Mucosa of rectum (tissue), 2 donors: ENCODE measurements around the gene NUP210.

ENCODE experiments used
- H3K27ac ChIP-seq, 2 donors: one replicate each; pipeline ENCODE4 v1.7.0; 2013; ENCODE audit warnings: inconsistent platforms in 2 of 2, low read depth in 2 of 2, low read length in 2 of 2
- H3K27me3 ChIP-seq, 2 donors: one replicate each; pipeline ENCODE4 v1.7.0; 2013; ENCODE audit warnings: low read length in 2 of 2; ENCODE audit not compliant: control insufficient read depth in 2 of 2, insufficient read depth in 2 of 2
- H3K36me3 ChIP-seq, 2 donors: one replicate each; pipeline ENCODE4 v1.7.0; 2013; ENCODE audit warnings: low read length in 2 of 2; ENCODE audit not compliant: control insufficient read depth in 2 of 2, insufficient read depth in 2 of 2
- H3K4me1 ChIP-seq, 2 donors: one replicate each; pipeline ENCODE4 v1.7.0; 2013; ENCODE audit warnings: low read length in 2 of 2, mild to moderate bottlenecking in 1 of 2; ENCODE audit not compliant: control insufficient read depth in 2 of 2, insufficient read depth in 2 of 2
- H3K4me3 ChIP-seq, 2 donors: one replicate each; pipeline ENCODE4 v1.7.0; 2013; ENCODE audit warnings: low read length in 2 of 2
- H3K9ac ChIP-seq, 2 donors: one replicate each; pipeline ENCODE4 v1.7.0; 2013; ENCODE audit warnings: low read length in 2 of 2, low read depth in 1 of 2, mild to moderate bottlenecking in 1 of 2
- H3K9me3 ChIP-seq, 2 donors: one replicate each; pipeline ENCODE4 v1.7.0; 2013; ENCODE audit warnings: low read length in 2 of 2; ENCODE audit not compliant: control insufficient read depth in 2 of 2
- donor health status: healthy.
- donor health status: Normal muscosa, but diverticular disease.

Gene NUP210

GRCh38 chr3:13420045-13420830 is at the start of gene NUP210:
NUP210 (minus strand) TSS chr3:13420322; CDS start chr3:13420226, 96 bp downstream.
- Histone ChIP-seq H3K9me3 (no peaks in the 10 kb centered on the region), H3K4me3 (peak within 1 kb of the TSS; percentile 63 to 74), H3K36me3 (no peaks in the 10 kb centered on the region), H3K9ac (peak within 1 kb of the TSS; percentile 47 to 69), H3K27me3 (peaks cover 0 to 4% of the 10 kb centered on the region in 2 donors), H3K27ac (peak within 1 kb of the TSS; percentile 17 to 76), H3K4me1 (peaks cover 16 to 17% of the 10 kb centered on the region in 2 donors)

DNA sequence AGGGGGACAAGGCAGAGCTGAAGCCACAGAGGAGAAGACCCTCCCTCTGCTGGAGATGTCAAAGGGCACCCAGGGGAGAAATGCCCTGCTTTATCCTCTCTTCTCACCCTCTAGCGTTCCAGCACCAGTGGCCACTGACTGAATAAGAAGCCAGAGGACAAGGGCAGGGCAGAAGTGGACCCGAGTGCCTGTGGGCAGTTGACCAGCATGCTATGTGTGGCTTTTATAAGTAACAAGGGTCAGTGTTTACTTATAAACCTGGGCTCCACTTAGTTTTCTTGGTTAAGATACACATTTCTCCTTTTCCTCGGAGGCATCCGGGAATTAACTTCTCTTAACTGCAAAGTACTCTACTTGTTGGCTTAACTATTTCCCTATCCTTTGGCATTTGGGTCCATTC is 46.7 kb upstream of the NUP210 start:
- Histone ChIP-seq H3K27ac (no peak overlapping the region), H3K9ac (no peak overlapping the region), H3K4me3 (no peak overlapping the region), H3K36me3 (no peaks in the 10 kb centered on the region), H3K9me3 (no peaks in the 10 kb centered on the region), H3K27me3 (peaks cover 0 to 4% of the 10 kb centered on the region in 2 donors), H3K4me1 (peaks cover 0 to 9% of the 10 kb centered on the region in 2 donors)

GRCh38 chr3:13465236-13465873 is 45.2 kb upstream of the NUP210 start:
- no peak overlapping the region for H3K4me3 ChIP-seq
- no peak overlapping the region for H3K9ac ChIP-seq
- no peaks in the 10 kb centered on the region for H3K9me3 ChIP-seq
- no peaks in the 10 kb centered on the region for H3K4me1 ChIP-seq
- H3K27me3 ChIP-seq: peaks cover 0 to 4% of the 10 kb centered on the region in 2 donors
- no peaks in the 10 kb centered on the region for H3K36me3 ChIP-seq
- no peak overlapping the region for H3K27ac ChIP-seq

DNA sequence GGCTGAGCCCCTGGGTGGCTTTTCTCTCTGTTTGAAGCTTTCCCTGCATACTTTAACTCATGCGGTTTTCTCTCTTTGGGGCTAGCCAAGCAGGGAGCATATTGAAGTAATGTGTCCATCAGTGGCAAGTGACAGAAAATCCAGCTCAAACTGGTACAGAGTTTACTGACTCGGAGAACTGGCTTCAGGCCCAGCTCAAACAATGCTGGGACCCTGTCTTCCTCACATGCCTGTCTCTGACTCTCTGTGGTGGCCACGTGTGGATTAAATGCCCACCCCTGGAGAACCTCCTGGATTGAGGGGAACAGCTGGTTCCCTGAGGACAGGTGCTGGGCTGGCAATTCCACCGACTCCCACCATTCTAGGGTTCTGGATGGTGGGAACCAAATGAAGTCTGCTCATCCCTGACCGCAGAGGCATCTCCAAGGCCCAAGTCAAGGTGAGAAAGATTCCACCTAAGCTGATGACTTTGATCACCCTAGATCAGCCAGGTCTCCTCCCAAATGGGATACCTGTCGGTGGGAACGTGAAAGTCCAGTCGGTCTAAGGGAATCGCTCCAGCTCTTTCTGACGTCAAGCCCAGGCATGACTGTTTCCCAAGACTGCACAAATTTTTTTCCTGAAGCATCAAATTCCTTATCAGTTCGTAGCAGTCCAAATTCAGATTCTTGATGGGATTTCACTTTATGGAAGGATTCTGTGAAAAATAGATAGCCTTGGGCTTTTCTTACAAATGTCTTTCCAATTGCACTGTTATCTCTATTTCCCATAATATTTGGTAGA is 43.7 kb upstream of the NUP210 start:
- peaks cover 0 to 4% of the 10 kb centered on the region in 2 donors for H3K27me3 ChIP-seq
- no peak overlapping the region for H3K4me3 ChIP-seq
- no peaks in the 10 kb centered on the region for H3K4me1 ChIP-seq
- no peaks in the 10 kb centered on the region for H3K9me3 ChIP-seq
- H3K36me3 ChIP-seq: no peaks in the 10 kb centered on the region
- no peak overlapping the region for H3K27ac ChIP-seq
- H3K9ac ChIP-seq: no peak overlapping the region

DNA sequence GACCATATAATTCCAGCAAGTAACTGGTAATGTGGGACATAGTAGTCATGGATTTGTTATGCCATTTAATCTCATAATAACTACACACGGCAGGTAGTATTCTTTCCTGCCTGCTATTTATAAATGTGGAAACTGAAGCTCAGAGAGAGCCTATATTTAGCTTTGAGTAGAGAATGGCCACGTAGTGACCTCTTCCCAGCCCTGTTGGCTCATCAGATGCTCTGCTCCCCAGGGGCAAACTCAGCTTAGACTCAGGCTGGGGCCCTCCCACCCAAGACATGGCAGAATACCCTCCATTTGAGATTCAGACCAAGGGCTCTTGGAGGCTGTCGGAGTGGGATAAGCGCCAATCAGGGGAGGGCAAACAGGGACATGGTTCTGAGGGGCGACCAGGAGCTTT is 42.7 kb upstream of the NUP210 start:
- H3K9ac ChIP-seq: no peak overlapping the region
- no peaks in the 10 kb centered on the region for H3K36me3 ChIP-seq
- no peak overlapping the region for H3K4me3 ChIP-seq

GRCh38 chr3:13462125-13462629 is 42.1 kb upstream of the NUP210 start:
- Histone ChIP-seq H3K27me3 (peaks cover 0 to 4% of the 10 kb centered on the region in 2 donors), H3K4me1 (no peaks in the 10 kb centered on the region), H3K9ac (no peak overlapping the region), H3K4me3 (no peak overlapping the region), H3K27ac (no peak overlapping the region), H3K36me3 (no peaks in the 10 kb centered on the region), H3K9me3 (no peaks in the 10 kb centered on the region)

More for the DNA sequence above, 42.7 kb upstream of the NUP210 start:
- H3K27me3 ChIP-seq: peaks cover 0 to 4% of the 10 kb centered on the region in 2 donors
- no peaks in the 10 kb centered on the region for H3K4me1 ChIP-seq
- H3K27ac ChIP-seq: no peak overlapping the region
- H3K9me3 ChIP-seq: no peaks in the 10 kb centered on the region

GRCh38 chr3:13461169-13462124 is 41.3 kb upstream of the NUP210 start:
- Histone ChIP-seq H3K36me3 (no peaks in the 10 kb centered on the region), H3K9me3 (no peaks in the 10 kb centered on the region), H3K4me3 (no peak overlapping the region), H3K4me1 (no peaks in the 10 kb centered on the region), H3K27me3 (peaks cover 0 to 4% of the 10 kb centered on the region in 2 donors), H3K27ac (no peak overlapping the region), H3K9ac (no peak overlapping the region)

GRCh38 chr3:13460341-13460736 is 40.2 kb upstream of the NUP210 start:
- no peak overlapping the region for H3K27ac ChIP-seq
- H3K36me3 ChIP-seq: no peaks in the 10 kb centered on the region
- no peaks in the 10 kb centered on the region for H3K9me3 ChIP-seq
- peaks cover 0 to 4% of the 10 kb centered on the region in 2 donors for H3K27me3 ChIP-seq
- no peaks in the 10 kb centered on the region for H3K4me1 ChIP-seq
- H3K4me3 ChIP-seq: no peak overlapping the region
- no peak overlapping the region for H3K9ac ChIP-seq

GRCh38 chr3:13459605-13460340 is 39.7 kb upstream of the NUP210 start:
- H3K9me3 ChIP-seq: no peaks in the 10 kb centered on the region
- H3K27ac ChIP-seq: no peak overlapping the region
- no peaks in the 10 kb centered on the region for H3K4me1 ChIP-seq
- H3K27me3 ChIP-seq: peaks cover 0 to 4% of the 10 kb centered on the region in 2 donors
- H3K9ac ChIP-seq: no peak overlapping the region
- no peak overlapping the region for H3K4me3 ChIP-seq
- H3K36me3 ChIP-seq: no peaks in the 10 kb centered on the region
